ENCODE results near the gene HTD2. TPM values are rescaled to one million over a fixed set of nuclear protein-coding genes. Genes with fewer than 3 reads are reported as not detected.

HTD2 gene
- total and polyA plus RNA-seq, 2 of the 4 experiments (the other 2 are of a cell fraction) = 6.4 to 13.3 TPM

DNA sequence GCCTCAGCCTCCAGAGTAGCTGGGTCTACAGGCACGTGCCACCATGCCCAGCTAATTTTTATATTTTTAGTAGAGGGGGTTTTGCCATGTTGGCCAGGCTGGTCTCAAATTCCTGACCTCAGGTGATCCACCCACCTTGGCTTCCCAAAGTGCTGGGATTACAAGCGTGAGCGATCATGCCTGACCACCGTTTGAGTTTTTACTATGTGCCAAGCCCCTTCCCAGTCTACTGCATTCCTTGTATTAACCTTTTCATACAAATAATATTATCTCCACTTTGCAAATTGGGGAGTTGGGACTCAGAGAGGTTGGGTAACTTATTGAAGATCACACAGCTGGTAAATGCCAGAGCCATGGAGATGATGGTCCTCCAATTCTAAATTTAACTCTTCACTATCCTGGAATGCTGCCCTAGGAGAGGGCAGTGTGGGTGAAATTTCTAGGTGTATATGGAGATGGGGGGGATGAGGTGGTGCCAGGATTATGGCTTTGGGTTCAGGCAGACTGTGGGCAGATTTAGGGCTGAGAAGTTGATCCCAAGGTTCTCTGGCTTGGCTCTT lies 25.4 kb downstream of the HTD2 start:
- no peak overlapping the region for H3K14ac ChIP-seq (replicated peaks; ENCODE audit: low read depth, low read length)
- no CpG with 5 or more reads among the region's 4 CpGs for WGBS, 2 experiments (ENCODE audit: extremely low coverage in 2 of 2, insufficient read length in 1 of 2)
- no peaks in the 10 kb centered on the region for H3K27me3 ChIP-seq (ENCODE audit: control insufficient read depth, insufficient read depth, low read length)
- H3K18ac ChIP-seq (ENCODE audit: low read depth, low read length) = no peak overlapping the region
- peaks cover 16% of the 10 kb centered on the region for H3K4me1 ChIP-seq (ENCODE audit: control insufficient read depth, insufficient read depth, low read length)
- H2BK5ac ChIP-seq (ENCODE audit: low read depth, low read length, poor library complexity, severe bottlenecking) = no peak overlapping the region
- H4K8ac ChIP-seq (ENCODE audit: low read depth in 2 of 2, low read length in 2 of 2) = peak overlapping the region; percentile 74 to 98; a peak in 2 of 4 replicates
- H3K9ac ChIP-seq (ENCODE audit: low read depth, low read length) = peak overlapping the region; percentile 93; the same call in 1 of the 2 replicates
- no peak for ATAC-seq (ENCODE audit: low read depth)
- H3K4me2 ChIP-seq (ENCODE audit: low read depth, low read length) = no peak overlapping the region
- peaks cover 11% of the 10 kb centered on the region; the same call in 1 of the 2 replicates for H4K20me1 ChIP-seq (ENCODE audit: insufficient read depth, low read length)
- H3K4ac ChIP-seq (ENCODE audit: low read depth, low read length) = peak overlapping the region; percentile 96
- intact Hi-C loops (cut with micrococcal nuclease) = loop anchor here (1.0 to 10.0 kb wide), 3 partner anchors 83 to 293 kb away; partner anchors contain the start of gene KCTD6
- DNase-seq = no peak
- CTCF ChIA-PET = no interaction called here
- H3K9me1 ChIP-seq (ENCODE audit: insufficient read depth, low read length) = 0 out of 2 replicates have a peak, but pooled peaks cover under 1% of the 10 kb centered on the region
- TF ChIP-seq MAFK (IDR thresholded peaks at IDR 0.05; ENCODE audit: low read depth, low read length) = no peak
- no peak for TF ChIP-seq MAZ (IDR thresholded peaks at IDR 0.05; ENCODE audit: borderline replicate concordance, low read depth, low read length)
- no peak for TF ChIP-seq CTCF (conservative IDR thresholded peaks at IDR 0.05; ENCODE audit: low read depth, low read length)
- no peak for TF ChIP-seq POLR2A (IDR thresholded peaks at IDR 0.05; ENCODE audit: low read depth, low read length)
- TF ChIP-seq RCOR1 (IDR thresholded peaks at IDR 0.05; ENCODE audit: insufficient replicate concordance, low read length) = no peak
- TF ChIP-seq NFE2L2 (IDR thresholded peaks at IDR 0.05; ENCODE audit: low read depth, low read length) = no peak
- TF ChIP-seq RAD21 (IDR thresholded peaks at IDR 0.05; ENCODE audit: low read length) = no peak
- no peak for TF ChIP-seq CHD1 (IDR thresholded peaks at IDR 0.05; ENCODE audit: low read depth, low read length)
- TF ChIP-seq SMC3 (IDR thresholded peaks at IDR 0.05; ENCODE audit: low read depth, low read length) = no peak
- TF ChIP-seq, protein P1, sequence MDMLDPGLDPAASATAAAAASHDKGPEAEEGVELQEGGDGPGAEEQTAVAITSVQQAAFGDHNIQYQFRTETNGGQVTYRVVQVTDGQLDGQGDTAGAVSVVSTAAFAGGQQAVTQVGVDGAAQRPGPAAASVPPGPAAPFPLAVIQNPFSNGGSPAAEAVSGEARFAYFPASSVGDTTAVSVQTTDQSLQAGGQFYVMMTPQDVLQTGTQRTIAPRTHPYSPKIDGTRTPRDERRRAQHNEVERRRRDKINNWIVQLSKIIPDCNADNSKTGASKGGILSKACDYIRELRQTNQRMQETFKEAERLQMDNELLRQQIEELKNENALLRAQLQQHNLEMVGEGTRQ (IDR thresholded peaks at IDR 0.05; ENCODE audit: low read depth, low read length) = no peak
- TF ChIP-seq RFX5 (IDR thresholded peaks at IDR 0.05; ENCODE audit: low read depth, low read length) = no peak
- no peak for TF ChIP-seq MXI1 (IDR thresholded peaks at IDR 0.05; ENCODE audit: borderline replicate concordance, low read depth, low read length)
- TF ChIP-seq, protein P2, sequence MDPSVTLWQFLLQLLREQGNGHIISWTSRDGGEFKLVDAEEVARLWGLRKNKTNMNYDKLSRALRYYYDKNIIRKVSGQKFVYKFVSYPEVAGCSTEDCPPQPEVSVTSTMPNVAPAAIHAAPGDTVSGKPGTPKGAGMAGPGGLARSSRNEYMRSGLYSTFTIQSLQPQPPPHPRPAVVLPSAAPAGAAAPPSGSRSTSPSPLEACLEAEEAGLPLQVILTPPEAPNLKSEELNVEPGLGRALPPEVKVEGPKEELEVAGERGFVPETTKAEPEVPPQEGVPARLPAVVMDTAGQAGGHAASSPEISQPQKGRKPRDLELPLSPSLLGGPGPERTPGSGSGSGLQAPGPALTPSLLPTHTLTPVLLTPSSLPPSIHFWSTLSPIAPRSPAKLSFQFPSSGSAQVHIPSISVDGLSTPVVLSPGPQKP (IDR thresholded peaks at IDR 0.05; ENCODE audit: borderline replicate concordance, low read depth, low read length) = no peak
- no peak for TF ChIP-seq FOS (IDR thresholded peaks at IDR 0.05; ENCODE audit: low read depth, low read length)
- no peak for TF ChIP-seq BHLHE40 (IDR thresholded peaks at IDR 0.05; ENCODE audit: low read depth, low read length)
- no TSS peak for BruUV-seq (replicated peaks)
- H3K36me3 ChIP-seq (ENCODE audit: control insufficient read depth, insufficient read depth, low read length) = no peaks in the 10 kb centered on the region
- POLR2A ChIA-PET (ENCODE audit: unreplicated experiment) = no interaction called here
- H4K5ac ChIP-seq (ENCODE audit: low read depth, low read length) = peak overlapping the region; percentile 96; the same call in 1 of the 2 replicates
- H3K23ac ChIP-seq (ENCODE audit: low read depth, low read length) = peak overlapping the region; percentile 88; the same call in 1 of the 2 replicates
- in situ Hi-C loops (cut with MboI; ENCODE audit: low sequenced_read_pairs) = loop anchor here (5.0 kb wide), 1 partner anchor 81 kb away; no protein-coding TSS in a partner anchor
- no peak overlapping the region for H3K4me3 ChIP-seq (ENCODE audit: insufficient read depth, low read depth, low read length)
- no peak overlapping the region for H2AFZ ChIP-seq (replicated peaks; ENCODE audit: low read length, poor library complexity)
- peak overlapping the region; percentile 14; the same call in 1 of the 2 replicates for H2AK5ac ChIP-seq (ENCODE audit: low read depth, low read length)
- H3K27ac ChIP-seq (ENCODE audit: insufficient read depth, low read length) = no peak overlapping the region
- H3K79me1 ChIP-seq (ENCODE audit: low read depth in 1 of 2, low read length in 2 of 2) = peaks cover 9 to 29% of the 10 kb centered on the region in 2 experiments; a peak in 3 of 4 replicates
- peak overlapping the region; percentile 89; the same call in 1 of the 2 replicates for H4K91ac ChIP-seq (ENCODE audit: insufficient read depth, low read depth, low read length)
- H2BK20ac ChIP-seq (ENCODE audit: low read depth, low read length) = no peak overlapping the region
- H2BK120ac ChIP-seq (ENCODE audit: low read depth, low read length) = no peak overlapping the region
- no peak overlapping the region for H2AK9ac ChIP-seq (replicated peaks; ENCODE audit: low read depth, low read length, poor library complexity)
- H3K56ac ChIP-seq (ENCODE audit: extremely low read depth, insufficient read depth, low read length) = no peak overlapping the region
- dilution Hi-C loops (cut with HindIII; ENCODE audit: low sequenced_read_pairs, unreplicated experiment) = no loop called here
- no peak overlapping the region for H2BK15ac ChIP-seq (ENCODE audit: low read depth, low read length)
- no peaks in the 10 kb centered on the region for H3K9me3 ChIP-seq (ENCODE audit: control insufficient read depth, insufficient read depth, low read length)

Data from IMR-90 (cell line).